Spleen (tissue), 11 donors: ENCODE results near the gene ZC3H4. TPM values are rescaled to one million over a fixed set of nuclear protein-coding genes. Genes with fewer than 3 reads are reported as not detected.
A peak's percentile ranks its signal among the peaks of the same experiment; 100 is the strongest.

Experiments
- DNase-seq: peaks from one replicate; pipeline ENCODE4 v3.0.0-alpha.2; 2020
- H3K27ac ChIP-seq, 8 donors: fragments of 200-600 bp; sonication (generic) in 7 of 8; 1 replicate in 4 of 8; 2 replicates in 4 of 8; pipeline versions ENCODE4 v1.5.0 to v1.8.0; 2016 to 2021; ENCODE audit warnings: inconsistent platforms in 4 of 8, mild to moderate bottlenecking in 4 of 8, moderate library complexity in 1 of 8
- H3K27me3 ChIP-seq, 7 donors: fragments of 200-600 bp; sonication (generic) in 6 of 7; replicated peaks in 1 of 7; 1 replicate in 4 of 7; 2 replicates in 3 of 7; pipeline versions ENCODE4 v1.5.0 to v1.8.0; 2016 to 2021; ENCODE audit warnings: inconsistent platforms in 3 of 7, mild to moderate bottlenecking in 1 of 7
- H3K36me3 ChIP-seq, 6 donors: fragments of 200-600 bp; sonication (generic) in 5 of 6; 1 replicate in 4 of 6; 2 replicates in 2 of 6; pipeline versions ENCODE4 v1.5.0 to v1.8.0; 2016 to 2021; ENCODE audit warnings: inconsistent platforms in 2 of 6
- H3K4me1 ChIP-seq, 6 donors: fragments of 200-600 bp; sonication (generic) in 5 of 6; 1 replicate in 3 of 6; 2 replicates in 3 of 6; pipeline versions ENCODE4 v1.5.0 to v1.8.0; 2016 to 2021; ENCODE audit warnings: inconsistent platforms in 3 of 6
- H3K4me3 ChIP-seq, 8 donors: fragments of 200-600 bp; sonication (generic) in 7 of 8; 1 replicate in 4 of 8; 2 replicates in 4 of 8; pipeline versions ENCODE4 v1.5.0 to v1.8.0; 2016 to 2021; ENCODE audit warnings: inconsistent platforms in 4 of 8, mild to moderate bottlenecking in 4 of 8, moderate library complexity in 2 of 8
- H3K9me3 ChIP-seq, 8 donors: fragments of 200-600 bp; sonication (generic) in 7 of 8; 1 replicate in 4 of 8; 2 replicates in 4 of 8; pipeline versions ENCODE4 v1.5.0 to v1.8.0; 2016 to 2021; ENCODE audit warnings: inconsistent platforms in 4 of 8
- POLR2A ChIP-seq, 3 donors: fragments of 450-650 bp; IDR thresholded peaks; one replicate each; pipeline ENCODE4 v1.5.1; 2017; ENCODE audit warnings: antibody characterized with exemption in 3 of 3, mild to moderate bottlenecking in 1 of 3
- POLR2AphosphoS5 ChIP-seq, 3 donors: sonication (generic); formaldehyde crosslinking; IDR thresholded peaks; one replicate each; pipeline ENCODE4 v1.5.1; 2017; ENCODE audit warnings: antibody characterized with exemption in 3 of 3
- WGBS, 5 donors: extraction: QIAGEN DNeasy Blood & Tissue Kit in 3 of 5; methylation state at CpG; one replicate each; pipeline versions ENCODE4 v1.1.5 to v1.1.7; 2013 to 2018; 5-methylcytosine and 5-hydroxymethylcytosine counted together
- intact Hi-C: fragments of 100-400 bp; cut with DNase I; formaldehyde crosslinking; loops from one replicate; pipeline ENCODE4 v1.15.0; 2023; ENCODE audit warnings: low total_unique reads
- polyA plus RNA-seq, 3 donors: library from polyadenylated mRNA; stranded (reverse); fragments of 200-250 nt; gene quantifications; one replicate each; pipeline ENCODE4 v1.2.1, GENCODE V29; 2013
- total RNA-seq, 7 donors: library from RNA; depleted of rRNA in 3 of 7; stranded (reverse); fragments of >200 nt in 3 of 7; fragmentation: NEBNext Ultra II Directional in 4 of 7; extraction: Animal tissue kit (Norgen Biotek cat#: 25700) in 4 of 7; gene quantifications; one replicate each; pipeline versions ENCODE4 v1.1.0 to v1.2.1, GENCODE V29; 2016 to 2021
- TF ChIP-seq, protein P1 (sequence below), 11 experiments: fragments of 200-600 bp in 7 of 11; fragments of 450-650 bp in 4 of 11; sonication (generic) in 4 of 11; IDR thresholded peaks in 8 of 11; conservative IDR thresholded peaks in 3 of 11; 1 replicate in 7 of 11; 2 replicates in 4 of 11; pipeline versions ENCODE4 v1.4.0 to v1.8.0; 2016 to 2021; ENCODE audit warnings: antibody characterized with exemption in 11 of 11, inconsistent platforms in 4 of 11, mild to moderate bottlenecking in 1 of 11
- donor health status: healthy with polysubstance abuse.
- donor health status: DM: no; HTN: no; CAD: no; lungs with moderate emphysema.
- donor health status: DM: no; HTN: no; CAD: no.
- donor health status: Bipolar disorder and iron deficiency.
- donor health status: healthy.
- donor health status: DM: no; HTN: no; CAD: no.
- donor health status: DM: yes; HTN: yes; CAD: no.

The ZC3H4 gene
- total and polyA plus RNA-seq, 10 donors = 6.0 to 68.7 (median 33.4) TPM

DNA sequence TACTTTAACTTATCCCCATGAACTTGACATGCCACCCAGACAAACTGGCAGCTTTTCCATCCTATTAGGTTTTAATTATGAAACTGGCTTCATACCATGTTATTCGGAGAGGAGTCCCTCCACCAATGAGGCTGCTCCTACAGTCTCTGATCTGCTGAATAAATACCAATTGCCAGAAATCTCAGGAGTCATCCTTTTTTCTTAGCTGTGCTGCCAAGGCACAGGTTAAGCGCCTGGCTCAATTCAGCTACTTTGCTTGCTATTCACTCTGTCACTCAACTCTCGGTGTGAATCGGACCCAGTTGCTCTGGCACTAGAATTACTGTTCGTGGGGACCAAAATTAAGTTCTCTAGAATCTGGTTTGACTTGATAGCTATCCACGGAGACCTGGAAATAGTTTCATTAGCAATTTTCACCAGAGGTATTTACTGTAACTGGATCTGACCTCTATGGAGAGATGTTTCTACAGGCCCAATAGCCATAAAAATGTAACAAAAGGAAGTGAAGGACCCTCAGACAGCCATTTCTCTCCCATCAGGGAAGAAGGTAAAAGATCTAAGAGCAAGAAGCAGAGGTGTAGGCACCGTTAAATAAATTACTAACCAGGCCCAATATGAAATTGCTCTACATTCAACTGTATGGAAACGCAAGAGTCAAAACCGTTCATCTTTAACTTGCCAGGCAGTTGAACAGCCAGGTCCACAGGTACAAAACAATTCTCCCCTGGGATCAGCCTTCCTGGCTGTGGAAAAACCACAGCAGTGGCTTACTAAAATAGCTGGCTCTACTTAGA is 5.4 kb downstream of the ZC3H4 start:
- peak overlapping the region; percentile 30 to 100 (median 100) for H3K27ac ChIP-seq
- H3K27me3 ChIP-seq = no peaks in the 10 kb centered on the region
- no peaks in the 10 kb centered on the region for H3K9me3 ChIP-seq
- peaks cover 41 to 78% (median 51%) of the 10 kb centered on the region in 6 donors for H3K4me1 ChIP-seq
- peak; percentile 42 for DNase-seq
- H3K36me3 ChIP-seq = peaks cover 0 to 34% (median 0%) of the 10 kb centered on the region in 6 donors
- H3K4me3 ChIP-seq = no peak overlapping the region
- TF ChIP-seq, protein P1, sequence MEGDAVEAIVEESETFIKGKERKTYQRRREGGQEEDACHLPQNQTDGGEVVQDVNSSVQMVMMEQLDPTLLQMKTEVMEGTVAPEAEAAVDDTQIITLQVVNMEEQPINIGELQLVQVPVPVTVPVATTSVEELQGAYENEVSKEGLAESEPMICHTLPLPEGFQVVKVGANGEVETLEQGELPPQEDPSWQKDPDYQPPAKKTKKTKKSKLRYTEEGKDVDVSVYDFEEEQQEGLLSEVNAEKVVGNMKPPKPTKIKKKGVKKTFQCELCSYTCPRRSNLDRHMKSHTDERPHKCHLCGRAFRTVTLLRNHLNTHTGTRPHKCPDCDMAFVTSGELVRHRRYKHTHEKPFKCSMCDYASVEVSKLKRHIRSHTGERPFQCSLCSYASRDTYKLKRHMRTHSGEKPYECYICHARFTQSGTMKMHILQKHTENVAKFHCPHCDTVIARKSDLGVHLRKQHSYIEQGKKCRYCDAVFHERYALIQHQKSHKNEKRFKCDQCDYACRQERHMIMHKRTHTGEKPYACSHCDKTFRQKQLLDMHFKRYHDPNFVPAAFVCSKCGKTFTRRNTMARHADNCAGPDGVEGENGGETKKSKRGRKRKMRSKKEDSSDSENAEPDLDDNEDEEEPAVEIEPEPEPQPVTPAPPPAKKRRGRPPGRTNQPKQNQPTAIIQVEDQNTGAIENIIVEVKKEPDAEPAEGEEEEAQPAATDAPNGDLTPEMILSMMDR (IDR thresholded peaks at IDR 0.05 in 8 of 11, conservative IDR thresholded peaks at IDR 0.05 in 3 of 11) = no peak
- TF ChIP-seq POLR2A (IDR thresholded peaks at IDR 0.05) (no peak), POLR2AphosphoS5 (IDR thresholded peaks at IDR 0.05) (no peak)
- 87 to 92% (median 89%) methylated on average over 9 of the region's 9 CpGs for WGBS, 5 donors
- intact Hi-C loops = no loop called here

DNA sequence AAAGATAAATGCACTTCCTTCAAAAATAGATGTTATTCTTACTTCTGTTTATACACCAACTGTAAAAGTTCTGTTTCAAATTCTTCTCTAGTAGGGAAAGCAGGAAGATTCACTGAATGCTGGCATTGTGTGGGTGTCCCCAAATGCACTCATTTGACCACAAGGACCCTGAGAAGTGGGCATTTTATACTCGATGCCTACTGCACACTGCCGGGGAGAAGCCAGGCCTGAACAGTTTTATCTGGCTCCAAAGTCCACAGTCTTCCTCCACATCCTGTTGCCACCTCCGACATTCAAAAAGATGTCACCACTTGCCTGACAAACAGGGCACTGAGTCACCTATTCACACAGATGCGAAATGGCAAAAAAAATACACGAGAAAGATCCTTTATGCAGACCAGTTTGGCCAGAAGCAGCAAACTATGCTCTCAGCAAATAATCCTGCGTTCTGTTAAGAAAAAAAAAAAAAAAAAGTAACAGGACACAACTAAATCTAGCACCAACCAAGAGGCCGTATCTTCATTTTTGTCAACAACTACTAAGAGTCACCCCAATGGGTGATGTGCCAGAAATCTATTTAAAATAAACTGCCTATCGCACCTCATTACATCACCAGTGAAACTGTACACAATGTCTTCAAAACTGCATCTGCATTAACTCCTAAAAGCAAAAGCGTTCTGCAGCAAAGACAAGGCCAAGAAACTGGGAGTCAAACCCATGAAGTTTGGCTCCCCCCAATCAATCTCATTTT is 6.2 kb downstream of the ZC3H4 start:
- H3K4me1 ChIP-seq = peaks cover 41 to 85% (median 57%) of the 10 kb centered on the region in 6 donors
- peaks cover 0 to 34% (median 0%) of the 10 kb centered on the region in 6 donors for H3K36me3 ChIP-seq
- H3K27me3 ChIP-seq = no peaks in the 10 kb centered on the region
- intact Hi-C loops = no loop called here
- DNase-seq = peak; percentile 27
- WGBS, 5 donors = 33 to 43% (median 37%) methylated on average over 9 of the region's 9 CpGs
- H3K9me3 ChIP-seq = no peaks in the 10 kb centered on the region
- peak overlapping the region in 1 of 8 donors; percentile 14 for H3K4me3 ChIP-seq
- TF ChIP-seq, protein P1 (IDR thresholded peaks at IDR 0.05 in 8 of 11, conservative IDR thresholded peaks at IDR 0.05 in 3 of 11) = no peak
- TF ChIP-seq POLR2A (IDR thresholded peaks at IDR 0.05) (no peak), POLR2AphosphoS5 (IDR thresholded peaks at IDR 0.05) (no peak)
- peak overlapping the region; percentile 18 to 100 (median 100) for H3K27ac ChIP-seq

DNA sequence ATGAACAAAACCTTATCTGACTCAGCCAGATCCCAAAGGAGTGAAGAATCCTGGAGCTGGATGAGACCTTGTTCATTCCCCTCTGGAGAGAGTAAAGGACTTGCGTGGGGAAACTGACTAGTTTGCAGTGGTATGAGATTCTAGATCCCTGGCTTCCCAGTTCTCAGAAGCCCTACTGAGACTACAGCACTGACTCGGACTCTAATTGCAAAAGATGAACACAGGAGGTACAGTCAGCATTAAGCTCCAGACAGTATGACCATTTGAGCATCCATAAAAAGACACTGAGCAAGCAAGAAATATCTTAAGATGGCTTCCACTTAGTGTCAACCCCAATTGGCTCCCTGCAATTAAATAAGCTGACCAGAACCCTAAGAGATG is 6.8 kb downstream of the ZC3H4 start:
- TF ChIP-seq, protein P1 (IDR thresholded peaks at IDR 0.05 in 8 of 11, conservative IDR thresholded peaks at IDR 0.05 in 3 of 11) = no peak
- TF ChIP-seq POLR2A (IDR thresholded peaks at IDR 0.05) (no peak), POLR2AphosphoS5 (IDR thresholded peaks at IDR 0.05) (no peak)
- Histone ChIP-seq H3K4me3 (peak overlapping the region in 1 of 8 donors; percentile 14), H3K27me3 (no peaks in the 10 kb centered on the region), H3K9me3 (no peaks in the 10 kb centered on the region), H3K4me1 (peaks cover 41 to 91% (median 63%) of the 10 kb centered on the region in 6 donors), H3K36me3 (peaks cover 0 to 34% (median 0%) of the 10 kb centered on the region in 6 donors), H3K27ac (peak overlapping the region in 7 of 8 donors; percentile 69 to 100 (median 100))
- DNase-seq = no peak
- intact Hi-C loops = no loop called here
- WGBS, 5 donors = 76 to 92% (median 88%) methylated on average over 2 of the region's 2 CpGs

DNA sequence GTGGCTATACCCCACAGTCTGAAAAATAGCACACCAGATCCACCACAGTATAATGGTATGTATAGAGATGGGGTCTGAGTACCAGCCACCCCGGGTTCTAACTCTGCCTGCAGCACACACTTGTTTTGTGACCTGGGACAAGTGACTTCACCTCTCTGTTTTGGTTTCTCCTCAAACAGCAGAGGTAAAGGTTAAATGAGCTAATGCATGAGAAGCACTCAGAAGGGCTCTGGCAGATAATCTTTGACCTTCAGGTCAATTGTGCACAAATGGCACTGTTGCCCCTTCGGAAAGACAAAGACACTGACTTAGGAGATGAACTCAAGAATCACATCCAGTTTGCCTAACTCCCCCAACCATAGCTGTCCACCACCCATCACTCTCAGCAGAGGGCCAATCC is 7.7 kb downstream of the ZC3H4 start:
- TF ChIP-seq POLR2AphosphoS5 (IDR thresholded peaks at IDR 0.05) (no peak), POLR2A (IDR thresholded peaks at IDR 0.05) (no peak)
- TF ChIP-seq, protein P1 (IDR thresholded peaks at IDR 0.05 in 8 of 11, conservative IDR thresholded peaks at IDR 0.05 in 3 of 11) = no peak
- no peaks in the 10 kb centered on the region for H3K27me3 ChIP-seq
- intact Hi-C loops = no loop called here
- 41 to 81% (median 64%) methylated on average over 2 of the region's 2 CpGs for WGBS, 5 donors
- DNase-seq = no peak
- H3K9me3 ChIP-seq = no peaks in the 10 kb centered on the region
- H3K4me1 ChIP-seq = peaks cover 41 to 99% (median 66%) of the 10 kb centered on the region in 6 donors
- peaks cover 0 to 35% (median 0%) of the 10 kb centered on the region in 6 donors for H3K36me3 ChIP-seq
- H3K27ac ChIP-seq = peak overlapping the region in 3 of 8 donors; percentile 100
- no peak overlapping the region for H3K4me3 ChIP-seq
